ENCODE data around the gene POGLUT3. TPM values are rescaled to one million over a fixed set of nuclear protein-coding genes. Genes with fewer than 3 reads are reported as not detected.
A peak's percentile ranks its signal among the peaks of the same experiment; 100 is the strongest.

POGLUT3 gene
- total and polyA plus RNA-seq, 8 donors, result 5.7 to 43.7 (median 12.7) TPM

DNA sequence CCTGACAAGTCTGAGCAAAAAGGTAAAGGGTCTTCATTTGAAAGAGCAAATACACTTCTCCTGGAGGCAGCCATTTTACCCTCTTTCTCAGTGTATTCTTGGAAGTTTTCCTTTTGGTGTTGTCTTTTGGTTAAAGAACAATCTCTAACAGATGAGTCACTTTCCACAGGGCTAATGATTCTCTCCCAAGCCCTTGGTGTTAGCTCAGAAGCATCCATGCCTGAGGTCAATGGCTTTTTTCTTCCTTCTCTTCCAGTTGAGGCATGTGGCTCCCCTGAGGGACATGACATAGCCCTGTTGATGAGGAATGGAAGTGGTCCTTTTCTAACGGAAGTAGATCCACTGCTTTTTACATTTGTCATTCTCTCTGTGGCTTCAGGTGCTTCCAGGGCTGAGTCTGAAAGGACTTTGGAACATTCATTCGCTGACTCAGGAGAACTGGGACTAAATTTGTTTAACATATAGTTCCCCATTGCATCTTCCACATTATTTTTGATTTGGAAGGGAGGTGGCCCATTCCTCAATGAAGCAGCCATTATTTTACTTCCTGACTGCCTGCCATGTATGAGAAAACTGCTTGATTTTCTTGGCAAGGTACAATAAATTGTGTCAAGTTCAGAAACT, 13.8 kb upstream of the POGLUT3 start:
- Histone ChIP-seq H3K27me3 (no peaks in the 10 kb centered on the region), H3K27ac (no peak overlapping the region), H3K4me1 (no peaks in the 10 kb centered on the region), H3K36me3 (peaks cover 0 to 23% (median 19%) of the 10 kb centered on the region in 4 donors), H3K9me3 (no peaks in the 10 kb centered on the region), H3K4me3 (no peak overlapping the region)
- TF ChIP-seq POLR2A (IDR thresholded peaks at IDR 0.05) (no peak), POLR2AphosphoS5 (IDR thresholded peaks at IDR 0.05) (no peak), EP300 (IDR thresholded peaks at IDR 0.05) (no peak)
- TF ChIP-seq, protein P1, sequence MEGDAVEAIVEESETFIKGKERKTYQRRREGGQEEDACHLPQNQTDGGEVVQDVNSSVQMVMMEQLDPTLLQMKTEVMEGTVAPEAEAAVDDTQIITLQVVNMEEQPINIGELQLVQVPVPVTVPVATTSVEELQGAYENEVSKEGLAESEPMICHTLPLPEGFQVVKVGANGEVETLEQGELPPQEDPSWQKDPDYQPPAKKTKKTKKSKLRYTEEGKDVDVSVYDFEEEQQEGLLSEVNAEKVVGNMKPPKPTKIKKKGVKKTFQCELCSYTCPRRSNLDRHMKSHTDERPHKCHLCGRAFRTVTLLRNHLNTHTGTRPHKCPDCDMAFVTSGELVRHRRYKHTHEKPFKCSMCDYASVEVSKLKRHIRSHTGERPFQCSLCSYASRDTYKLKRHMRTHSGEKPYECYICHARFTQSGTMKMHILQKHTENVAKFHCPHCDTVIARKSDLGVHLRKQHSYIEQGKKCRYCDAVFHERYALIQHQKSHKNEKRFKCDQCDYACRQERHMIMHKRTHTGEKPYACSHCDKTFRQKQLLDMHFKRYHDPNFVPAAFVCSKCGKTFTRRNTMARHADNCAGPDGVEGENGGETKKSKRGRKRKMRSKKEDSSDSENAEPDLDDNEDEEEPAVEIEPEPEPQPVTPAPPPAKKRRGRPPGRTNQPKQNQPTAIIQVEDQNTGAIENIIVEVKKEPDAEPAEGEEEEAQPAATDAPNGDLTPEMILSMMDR (IDR thresholded peaks at IDR 0.05), result no peak
- 83 to 97% (median 92%) methylated on average over 2 of the region's 2 CpGs for WGBS, 5 donors
- intact Hi-C loops (cut with DNase I; ENCODE audit: low total_unique reads), result no loop called here
- no peak for DNase-seq

DNA sequence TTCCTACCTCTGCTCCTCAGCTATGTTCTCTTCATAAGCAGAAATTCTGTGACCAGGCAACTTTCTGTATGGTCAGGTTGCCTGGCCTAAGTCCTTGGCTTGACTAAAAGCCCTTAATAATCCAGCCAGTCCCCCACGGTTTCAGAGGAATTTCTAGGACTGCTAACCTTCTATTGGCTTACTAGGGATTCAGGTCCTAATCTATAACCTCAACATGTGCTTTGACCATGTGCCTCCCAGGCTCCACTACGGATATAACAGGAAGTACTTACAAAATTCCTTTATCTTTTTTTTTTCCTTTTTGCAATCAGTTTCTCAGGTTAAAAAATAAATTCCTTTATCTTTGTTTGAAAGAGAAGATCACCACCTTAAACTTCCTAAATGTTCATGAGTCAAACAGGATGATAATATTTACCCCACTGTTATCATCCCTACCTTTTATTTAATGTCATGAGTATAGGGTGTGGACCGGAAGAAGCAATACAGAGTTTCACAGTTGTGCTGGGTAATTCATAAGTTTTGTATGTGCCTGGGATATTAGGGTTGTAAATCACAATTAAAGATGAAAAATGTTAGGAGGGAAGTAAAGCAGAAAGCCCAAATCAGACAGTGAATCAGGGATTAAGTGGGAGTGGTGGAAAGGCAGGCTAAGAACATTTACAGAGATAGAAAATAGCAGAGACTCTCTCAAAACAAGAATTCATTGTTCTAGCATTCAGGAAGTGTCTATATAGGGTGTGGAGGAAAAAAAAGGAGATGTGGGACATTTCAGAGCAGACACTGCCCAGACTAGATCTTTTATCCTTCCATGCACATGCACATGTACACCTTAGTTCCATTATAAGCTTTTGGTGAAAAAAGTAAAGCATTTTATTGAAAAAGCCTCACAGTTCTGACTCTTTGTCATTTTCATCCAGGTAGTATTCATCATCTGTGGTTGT, 10.7 kb upstream of the POGLUT3 start:
- intact Hi-C loops (cut with DNase I; ENCODE audit: low total_unique reads), result no loop called here
- Histone ChIP-seq H3K4me3 (no peak overlapping the region), H3K4me1 (no peaks in the 10 kb centered on the region), H3K9me3 (no peaks in the 10 kb centered on the region), H3K27ac (no peak overlapping the region), H3K36me3 (peaks cover 0 to 12% (median 11%) of the 10 kb centered on the region in 4 donors), H3K27me3 (no peaks in the 10 kb centered on the region)
- 43 to 57% (median 50%) methylated on average over 3 of the region's 3 CpGs for WGBS, 5 donors
- DNase-seq, result peak in 1 of 2 donors; percentile 30
- no peak for TF ChIP-seq POLR2A (IDR thresholded peaks at IDR 0.05)
- TF ChIP-seq POLR2AphosphoS5 (IDR thresholded peaks at IDR 0.05), result no peak
- TF ChIP-seq EP300 (IDR thresholded peaks at IDR 0.05), result no peak
- TF ChIP-seq, protein P1 (IDR thresholded peaks at IDR 0.05), result no peak

DNA sequence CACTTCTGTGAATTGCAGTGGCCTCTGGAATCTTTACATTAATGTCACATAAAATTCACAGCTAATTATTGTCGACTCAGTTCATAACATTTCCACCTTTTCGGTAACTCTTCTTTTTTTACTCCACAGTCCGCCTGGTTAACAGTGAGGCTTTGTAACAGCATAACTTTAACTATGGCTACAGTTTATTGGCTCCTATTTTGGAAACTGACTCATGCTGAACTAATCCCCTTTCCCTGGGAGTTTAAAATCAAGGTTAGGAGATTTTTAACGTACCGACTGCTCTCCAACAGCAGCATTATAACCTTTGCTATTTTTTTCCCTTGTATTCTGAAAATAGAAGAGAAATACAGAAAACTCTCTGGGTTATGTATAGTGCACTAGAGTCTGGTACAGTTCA, 3.2 kb upstream of the POGLUT3 start:
- Histone ChIP-seq H3K36me3 (no peaks in the 10 kb centered on the region), H3K27me3 (no peaks in the 10 kb centered on the region), H3K9me3 (no peaks in the 10 kb centered on the region), H3K4me3 (no peak overlapping the region), H3K27ac (no peak overlapping the region), H3K4me1 (peaks cover 6 to 18% (median 13%) of the 10 kb centered on the region in 4 donors)
- no peak for TF ChIP-seq EP300 (IDR thresholded peaks at IDR 0.05)
- TF ChIP-seq POLR2A (IDR thresholded peaks at IDR 0.05), result no peak
- no peak for TF ChIP-seq POLR2AphosphoS5 (IDR thresholded peaks at IDR 0.05)
- TF ChIP-seq, protein P1 (IDR thresholded peaks at IDR 0.05), result no peak
- intact Hi-C loops (cut with DNase I; ENCODE audit: low total_unique reads), result no loop called here
- 79 to 90% (median 85%) methylated on average over 5 of the region's 5 CpGs for WGBS, 5 donors
- DNase-seq, result no peak

DNA sequence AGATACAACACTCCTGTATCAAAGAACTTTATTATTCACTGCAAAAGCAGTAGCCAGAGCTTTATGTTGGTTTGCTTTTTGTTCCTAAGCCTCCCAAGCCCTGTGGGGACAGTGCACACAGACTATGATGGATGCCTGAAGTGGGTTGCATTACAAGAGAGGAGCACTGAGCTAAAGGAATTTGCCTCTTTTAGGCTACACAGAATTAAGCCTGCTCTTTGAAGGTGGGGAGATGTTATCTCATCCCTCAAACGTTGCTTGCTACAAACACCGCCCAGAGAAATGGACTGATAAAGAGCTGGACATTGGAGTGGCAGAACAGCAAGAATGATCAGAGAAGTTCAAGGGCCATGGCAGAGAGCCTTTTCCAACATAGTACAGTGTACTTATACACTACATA, 2.5 kb upstream of the POGLUT3 start:
- TF ChIP-seq, protein P1 (IDR thresholded peaks at IDR 0.05), result no peak
- no peak for TF ChIP-seq EP300 (IDR thresholded peaks at IDR 0.05)
- TF ChIP-seq POLR2AphosphoS5 (IDR thresholded peaks at IDR 0.05), result no peak
- TF ChIP-seq POLR2A (IDR thresholded peaks at IDR 0.05), result no peak
- intact Hi-C loops (cut with DNase I; ENCODE audit: low total_unique reads), result no loop called here
- H3K27ac ChIP-seq, result no peak overlapping the region
- no peak for DNase-seq
- H3K27me3 ChIP-seq, result no peaks in the 10 kb centered on the region
- H3K9me3 ChIP-seq, result no peaks in the 10 kb centered on the region
- peaks cover 9 to 21% (median 14%) of the 10 kb centered on the region in 4 donors for H3K4me1 ChIP-seq
- no peak overlapping the region for H3K4me3 ChIP-seq
- no peaks in the 10 kb centered on the region for H3K36me3 ChIP-seq
- 18 to 45% (median 27%) methylated on average over 2 of the region's 2 CpGs for WGBS, 5 donors
